Breast epithelium (tissue), 3 donors: ENCODE results near the gene OR2J3.

Experiments used
- CTCF ChIP-seq, 3 donors: fragments of 450-650 bp; IDR thresholded peaks; one replicate each; pipeline ENCODE4 v1.5.1; 2016 to 2017; ENCODE audit warnings: antibody characterized with exemption in 3 of 3, mild to moderate bottlenecking in 3 of 3, moderate library complexity in 3 of 3
- POLR2A ChIP-seq: fragments of 450-650 bp; IDR thresholded peaks from one replicate; pipeline ENCODE4 v1.6.1; 2016; ENCODE audit warnings: antibody characterized with exemption, mild to moderate bottlenecking, moderate library complexity
- POLR2AphosphoS5 ChIP-seq, 3 donors: sonication (generic); formaldehyde crosslinking; IDR thresholded peaks; one replicate each; pipeline ENCODE4 v1.6.1; 2017; ENCODE audit warnings: antibody characterized with exemption in 3 of 3

DNA sequence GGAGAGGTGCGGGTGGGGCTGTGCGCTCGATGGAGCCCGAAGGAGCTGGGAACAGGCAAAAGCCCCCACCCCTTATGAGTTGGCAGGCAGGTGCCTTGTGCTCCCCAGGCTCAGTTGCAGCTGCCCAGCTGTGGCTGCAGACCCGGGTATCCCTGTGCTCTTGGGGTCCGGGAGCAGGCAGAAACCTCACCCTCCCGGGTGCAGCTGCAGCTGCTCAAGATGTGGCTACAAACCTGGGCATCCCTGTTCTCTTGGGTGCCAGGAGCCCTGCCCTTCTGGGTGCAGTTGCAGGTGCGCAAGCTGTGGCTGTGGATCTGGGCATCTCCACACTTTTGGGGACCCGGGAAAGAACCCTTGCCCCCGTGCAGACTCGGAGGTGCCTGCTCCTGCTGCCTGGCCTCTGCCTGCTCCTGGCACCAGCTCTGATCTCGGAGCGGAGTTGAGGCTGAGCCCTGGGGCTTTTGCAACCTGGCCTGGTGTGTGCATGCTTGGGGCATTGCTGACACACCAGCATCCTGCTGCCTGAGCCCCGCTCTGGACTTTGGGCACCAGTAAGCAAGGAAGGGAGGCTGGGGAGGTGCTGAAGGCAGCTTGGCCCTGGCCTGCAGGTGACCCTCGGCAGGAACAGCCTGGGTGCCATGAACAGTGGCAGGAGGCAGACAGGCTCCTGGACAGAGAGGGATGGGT is 21.6 kb downstream of the OR2J3 start:
- no peak for TF ChIP-seq CTCF (IDR thresholded peaks at IDR 0.05)
- TF ChIP-seq POLR2A = no peak
- TF ChIP-seq POLR2AphosphoS5 (IDR thresholded peaks at IDR 0.05) = no peak
